ENCODE measurements around the gene TPBG. TPM values are rescaled to one million over a fixed set of nuclear protein-coding genes. Genes with fewer than 3 reads are reported as not detected.

The TPBG gene
- total RNA-seq, 1 donor from 2014 or later, result 1.4 TPM

DNA sequence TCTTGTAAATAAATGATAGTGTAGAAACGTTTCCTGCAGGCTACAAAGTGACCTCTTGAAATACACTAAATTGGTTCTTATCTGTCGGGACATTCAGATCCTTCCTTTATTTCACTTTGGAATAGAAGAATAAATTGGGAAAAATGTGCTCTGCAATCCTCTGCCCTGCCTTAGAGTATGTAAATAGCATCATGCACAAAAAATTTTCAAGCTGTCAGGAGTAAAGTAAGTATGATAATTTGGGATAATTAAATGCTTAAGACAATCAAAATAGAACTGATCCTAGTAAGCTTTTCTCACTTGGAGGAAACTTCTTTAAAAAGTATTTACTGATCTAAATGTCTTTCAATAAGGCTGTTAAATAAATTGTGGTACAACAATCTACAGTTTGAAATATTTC lies 3.1 kb upstream of the TPBG start:
- DNase-seq, result no peak
- no peak overlapping the region for H3K27ac Mint-ChIP-seq (ENCODE audit: unreplicated experiment)
- peaks cover 5% of the 10 kb centered on the region for H3K4me1 Mint-ChIP-seq (ENCODE audit: low read depth, unreplicated experiment)
- peaks cover 6% of the 10 kb centered on the region for H3K9me3 Mint-ChIP-seq (ENCODE audit: unreplicated experiment)
- H3K36me3 Mint-ChIP-seq (ENCODE audit: unreplicated experiment), result no peaks in the 10 kb centered on the region
- TF ChIP-seq, protein P1, sequence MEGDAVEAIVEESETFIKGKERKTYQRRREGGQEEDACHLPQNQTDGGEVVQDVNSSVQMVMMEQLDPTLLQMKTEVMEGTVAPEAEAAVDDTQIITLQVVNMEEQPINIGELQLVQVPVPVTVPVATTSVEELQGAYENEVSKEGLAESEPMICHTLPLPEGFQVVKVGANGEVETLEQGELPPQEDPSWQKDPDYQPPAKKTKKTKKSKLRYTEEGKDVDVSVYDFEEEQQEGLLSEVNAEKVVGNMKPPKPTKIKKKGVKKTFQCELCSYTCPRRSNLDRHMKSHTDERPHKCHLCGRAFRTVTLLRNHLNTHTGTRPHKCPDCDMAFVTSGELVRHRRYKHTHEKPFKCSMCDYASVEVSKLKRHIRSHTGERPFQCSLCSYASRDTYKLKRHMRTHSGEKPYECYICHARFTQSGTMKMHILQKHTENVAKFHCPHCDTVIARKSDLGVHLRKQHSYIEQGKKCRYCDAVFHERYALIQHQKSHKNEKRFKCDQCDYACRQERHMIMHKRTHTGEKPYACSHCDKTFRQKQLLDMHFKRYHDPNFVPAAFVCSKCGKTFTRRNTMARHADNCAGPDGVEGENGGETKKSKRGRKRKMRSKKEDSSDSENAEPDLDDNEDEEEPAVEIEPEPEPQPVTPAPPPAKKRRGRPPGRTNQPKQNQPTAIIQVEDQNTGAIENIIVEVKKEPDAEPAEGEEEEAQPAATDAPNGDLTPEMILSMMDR (IDR thresholded peaks at IDR 0.05; ENCODE audit: partially characterized antibody, unreplicated experiment), result no peak
- peaks cover 7% of the 10 kb centered on the region for H3K27me3 Mint-ChIP-seq (ENCODE audit: unreplicated experiment)
- no peak overlapping the region for H3K4me3 Mint-ChIP-seq (ENCODE audit: unreplicated experiment)

DNA sequence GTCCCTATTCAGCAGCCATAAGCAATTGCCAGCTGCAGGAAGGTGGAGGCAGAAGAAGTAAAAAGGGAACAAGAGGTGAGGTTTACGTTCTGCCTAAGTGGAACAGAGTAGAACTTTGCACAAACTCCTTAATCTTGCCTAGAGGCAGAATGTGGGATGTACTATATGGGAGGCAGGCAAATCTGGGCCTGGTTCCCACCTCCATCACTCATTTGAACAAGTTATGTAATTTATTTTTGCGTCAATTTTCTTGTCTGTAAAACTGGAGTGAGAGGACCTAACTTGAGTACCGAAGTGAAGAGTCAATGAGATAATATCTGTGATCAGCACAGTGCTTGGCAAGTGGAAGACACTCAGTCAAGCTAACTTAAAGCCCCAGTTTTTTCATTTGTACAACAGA lies 2.0 kb upstream of the TPBG start:
- no peak overlapping the region for H3K4me3 Mint-ChIP-seq (ENCODE audit: unreplicated experiment)
- no peak overlapping the region for H3K27ac Mint-ChIP-seq (ENCODE audit: unreplicated experiment)

DNA sequence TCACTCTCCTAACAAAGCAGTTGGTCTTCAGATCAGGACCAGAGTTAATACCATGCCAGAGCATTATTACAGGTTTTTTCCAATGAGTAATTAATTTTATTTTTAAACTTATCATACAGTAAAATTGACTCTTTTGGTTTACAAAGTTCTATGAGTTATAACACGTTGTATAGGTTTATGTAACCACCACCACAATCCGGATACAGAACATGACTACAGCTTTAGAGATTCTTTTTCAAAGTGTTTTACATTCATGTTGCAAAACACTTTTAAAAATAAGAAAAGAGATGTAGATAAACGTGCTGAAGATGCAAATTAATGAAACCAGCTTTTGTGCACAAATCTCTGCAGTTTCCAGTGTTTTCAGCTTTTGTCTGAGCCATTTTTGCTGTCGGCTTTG lies 1.5 kb upstream of the TPBG start:
- H3K4me3 Mint-ChIP-seq (ENCODE audit: unreplicated experiment), result no peak overlapping the region
- no peaks in the 10 kb centered on the region for H3K36me3 Mint-ChIP-seq (ENCODE audit: unreplicated experiment)
- no peak overlapping the region for H3K27ac Mint-ChIP-seq (ENCODE audit: unreplicated experiment)
- H3K27me3 Mint-ChIP-seq (ENCODE audit: unreplicated experiment), result peaks cover 11% of the 10 kb centered on the region
- TF ChIP-seq, protein P1 (IDR thresholded peaks at IDR 0.05; ENCODE audit: partially characterized antibody, unreplicated experiment), result no peak
- peaks cover 5% of the 10 kb centered on the region for H3K4me1 Mint-ChIP-seq (ENCODE audit: low read depth, unreplicated experiment)
- DNase-seq, result no peak
- peaks cover 6% of the 10 kb centered on the region for H3K9me3 Mint-ChIP-seq (ENCODE audit: unreplicated experiment)

More for the DNA sequence above, 2.0 kb upstream of the TPBG start:
- Mint-ChIP-seq H3K4me1 (ENCODE audit: low read depth, unreplicated experiment) (peaks cover 5% of the 10 kb centered on the region), H3K27me3 (ENCODE audit: unreplicated experiment) (peaks cover 11% of the 10 kb centered on the region), H3K9me3 (ENCODE audit: unreplicated experiment) (peaks cover 6% of the 10 kb centered on the region), H3K36me3 (ENCODE audit: unreplicated experiment) (no peaks in the 10 kb centered on the region)
- no peak for DNase-seq
- TF ChIP-seq, protein P1 (IDR thresholded peaks at IDR 0.05; ENCODE audit: partially characterized antibody, unreplicated experiment), result no peak

DNA sequence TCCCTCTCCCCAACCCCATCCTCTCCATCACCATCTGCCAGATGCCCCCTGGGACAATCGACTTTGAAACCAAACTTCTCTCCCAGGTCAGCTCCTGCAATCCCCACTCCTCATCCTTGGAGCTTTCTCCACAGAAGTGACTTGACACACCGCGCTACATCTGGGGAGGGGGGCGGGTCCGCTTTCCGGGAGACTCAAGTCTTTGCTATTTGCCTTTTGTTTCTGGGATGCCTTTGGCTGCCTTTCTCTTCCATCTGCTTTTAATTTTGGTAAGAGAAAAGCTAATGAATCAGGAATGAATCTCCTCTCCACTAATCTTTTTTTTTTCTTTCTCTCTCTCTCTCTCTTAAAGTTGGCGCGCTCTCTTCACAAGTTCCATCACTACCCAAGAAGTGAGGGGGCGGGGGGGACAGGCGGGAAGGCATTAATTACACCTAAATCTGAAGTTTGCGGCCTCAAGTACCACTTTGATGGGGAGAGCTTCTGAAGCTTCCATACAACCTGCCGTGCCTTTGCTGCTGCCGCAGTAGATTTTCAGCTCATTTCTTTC lies 664 bp upstream of the TPBG start:
- H3K4me3 Mint-ChIP-seq (ENCODE audit: unreplicated experiment), result peak overlapping the region; percentile 93
- H3K27ac Mint-ChIP-seq (ENCODE audit: unreplicated experiment), result no peak overlapping the region
- H3K4me1 Mint-ChIP-seq (ENCODE audit: low read depth, unreplicated experiment), result peaks cover 5% of the 10 kb centered on the region
- H3K27me3 Mint-ChIP-seq (ENCODE audit: unreplicated experiment), result peaks cover 11% of the 10 kb centered on the region
- TF ChIP-seq, protein P1 (IDR thresholded peaks at IDR 0.05; ENCODE audit: partially characterized antibody, unreplicated experiment), result no peak
- H3K9me3 Mint-ChIP-seq (ENCODE audit: unreplicated experiment), result peaks cover 6% of the 10 kb centered on the region
- H3K36me3 Mint-ChIP-seq (ENCODE audit: unreplicated experiment), result no peaks in the 10 kb centered on the region
- no peak for DNase-seq

DNA sequence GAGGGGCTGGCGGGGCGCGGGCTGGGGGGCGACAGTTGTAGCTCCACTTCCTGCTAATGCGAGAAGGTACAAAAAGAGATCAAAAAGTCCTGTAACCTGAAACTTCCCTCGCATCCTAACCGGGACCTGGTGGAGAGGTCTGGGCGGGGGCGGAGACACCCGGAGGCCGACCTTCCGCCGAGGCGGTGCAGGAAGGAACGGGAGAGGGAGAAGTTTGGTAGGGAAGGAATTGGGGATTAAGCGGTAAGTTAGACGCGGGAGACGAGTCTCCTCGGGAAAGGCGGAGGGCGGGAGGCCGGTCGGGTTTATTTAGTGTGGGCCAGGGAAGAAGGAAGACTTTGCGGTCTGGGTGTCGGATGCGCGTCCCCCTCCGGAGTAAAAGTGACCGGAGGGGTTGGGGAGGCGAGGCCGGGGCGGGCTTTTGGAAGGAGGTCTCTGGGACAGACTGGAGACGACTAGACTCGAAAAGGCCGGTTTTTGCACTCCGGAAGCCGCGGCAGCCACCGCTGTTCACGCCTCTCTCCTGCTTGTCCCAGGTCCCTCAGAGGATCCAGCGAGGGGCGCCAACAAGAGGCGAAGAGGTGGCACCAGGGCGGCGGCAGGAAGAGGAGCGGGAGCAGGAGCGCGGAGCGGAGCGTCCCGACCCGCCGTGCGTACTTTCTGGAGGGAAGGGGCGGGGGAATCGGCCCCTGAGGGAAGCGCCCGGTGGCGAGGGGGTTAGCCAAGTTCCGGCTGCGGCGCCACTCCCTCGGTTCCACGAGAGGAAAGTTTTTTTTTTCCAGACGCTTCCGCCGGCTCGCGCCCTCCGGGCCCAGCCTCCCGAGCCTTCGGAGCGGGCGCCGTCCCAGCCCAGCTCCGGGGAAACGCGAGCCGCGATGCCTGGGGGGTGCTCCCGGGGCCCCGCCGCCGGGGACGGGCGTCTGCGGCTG lies 734 bp downstream of the TPBG start:
- Mint-ChIP-seq H3K27me3 (ENCODE audit: unreplicated experiment) (peaks cover 11% of the 10 kb centered on the region), H3K36me3 (ENCODE audit: unreplicated experiment) (no peaks in the 10 kb centered on the region), H3K9me3 (ENCODE audit: unreplicated experiment) (peaks cover 6% of the 10 kb centered on the region), H3K27ac (ENCODE audit: unreplicated experiment) (no peak overlapping the region), H3K4me1 (ENCODE audit: low read depth, unreplicated experiment) (peaks cover 5% of the 10 kb centered on the region), H3K4me3 (ENCODE audit: unreplicated experiment) (peak overlapping the region; percentile 93)
- peak; percentile 39 for DNase-seq
- TF ChIP-seq, protein P1 (IDR thresholded peaks at IDR 0.05; ENCODE audit: partially characterized antibody, unreplicated experiment), result no peak

Measured in glutamatergic neuron (in vitro differentiated cells).